KMS-11 (cell line): Measurements from ENCODE around the gene IGSF11.

ENCODE experiments used
- H2AFZ ChIP-seq: fragments of 200-600 bp; sonication (generic); 2 replicates; pipeline ENCODE4 v1.6.1; 2016; ENCODE audit warnings: antibody characterized with exemption, mixed run types, low read depth
- H3K27ac ChIP-seq: fragments of 200-600 bp; sonication (generic); 2 replicates; pipeline ENCODE4 v1.6.1; 2016; ENCODE audit warnings: mild to moderate bottlenecking, mixed run types
- H3K27me3 ChIP-seq: fragments of 200-600 bp; sonication (generic); 2 replicates; pipeline ENCODE4 v1.6.1; 2017; ENCODE audit warnings: mild to moderate bottlenecking, low read depth, mixed run types, moderate library complexity; ENCODE audit not compliant: insufficient read depth
- H3K36me3 ChIP-seq: fragments of 200-600 bp; sonication (generic); 2 replicates; pipeline ENCODE4 v1.6.1; 2017; ENCODE audit warnings: mild to moderate bottlenecking, mixed run types; ENCODE audit not compliant: insufficient read depth
- H3K4me1 ChIP-seq: fragments of 200-600 bp; sonication (generic); 2 replicates; pipeline ENCODE4 v1.6.1; 2016; ENCODE audit warnings: mild to moderate bottlenecking, low read depth, mixed run types; ENCODE audit not compliant: poor library complexity, severe bottlenecking
- H3K4me2 ChIP-seq: fragments of 200-600 bp; sonication (generic); 2 replicates; pipeline ENCODE4 v1.7.0; 2016; ENCODE audit warnings: mild to moderate bottlenecking, mixed run types
- H3K4me3 ChIP-seq: fragments of 200-600 bp; sonication (generic); IDR thresholded peaks from 2 replicates; pipeline ENCODE4 v1.6.1; 2017; ENCODE audit warnings: low read depth, low read length, mixed read lengths; ENCODE audit not compliant: insufficient read depth
- H3K79me2 ChIP-seq: fragments of 200-600 bp; sonication (generic); 2 replicates; pipeline ENCODE4 v1.6.1; 2016; ENCODE audit warnings: low read depth, mixed run types; ENCODE audit not compliant: insufficient read depth
- H3K9ac ChIP-seq: fragments of 200-600 bp; sonication (generic); 2 replicates; pipeline ENCODE4 v1.6.1; 2016; ENCODE audit warnings: mild to moderate bottlenecking, mixed run types
- H4K20me1 ChIP-seq: fragments of 200-600 bp; sonication (generic); 2 replicates; pipeline ENCODE4 v1.6.1; 2016; ENCODE audit warnings: mild to moderate bottlenecking, mixed run types; ENCODE audit not compliant: insufficient read depth
- TF ChIP-seq, protein P1 (sequence below): fragments of 200-600 bp; sonication (generic); conservative IDR thresholded peaks from 2 replicates; pipeline ENCODE4 v1.6.1; 2017; ENCODE audit warnings: low read depth, mild to moderate bottlenecking, antibody characterized with exemption, low read length, moderate library complexity, mixed read lengths

Gene IGSF11

DNA sequence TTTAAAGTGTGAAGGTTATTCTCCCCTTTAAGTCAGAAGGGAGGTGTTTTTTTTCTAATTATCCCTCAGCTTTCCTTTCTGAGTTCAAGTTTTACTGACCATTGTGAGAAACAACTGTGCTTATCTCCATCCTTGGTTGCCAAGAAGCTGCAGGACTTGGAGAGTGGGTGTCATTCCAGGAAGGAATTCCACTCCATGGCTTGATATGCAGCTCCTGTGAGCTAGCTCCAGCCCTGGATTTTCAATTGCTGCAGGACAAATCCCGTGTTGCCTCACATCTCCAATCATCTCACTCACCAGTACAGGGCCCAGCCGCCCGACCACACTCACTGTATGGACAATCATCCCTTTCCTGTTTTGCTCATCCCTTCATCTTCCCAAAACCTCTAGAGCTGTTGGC lies 122.5 kb downstream of the IGSF11 start:
- Histone ChIP-seq H3K9ac (no peak overlapping the region), H2AFZ (no peak overlapping the region), H3K4me1 (peaks cover 14% of the 10 kb centered on the region), H3K79me2 (no peaks in the 10 kb centered on the region), H3K4me3 (no peak overlapping the region), H4K20me1 (no peaks in the 10 kb centered on the region), H3K36me3 (no peaks in the 10 kb centered on the region), H3K27ac (no peak overlapping the region), H3K27me3 (no peaks in the 10 kb centered on the region), H3K4me2 (no peak overlapping the region)
- TF ChIP-seq, protein P1, sequence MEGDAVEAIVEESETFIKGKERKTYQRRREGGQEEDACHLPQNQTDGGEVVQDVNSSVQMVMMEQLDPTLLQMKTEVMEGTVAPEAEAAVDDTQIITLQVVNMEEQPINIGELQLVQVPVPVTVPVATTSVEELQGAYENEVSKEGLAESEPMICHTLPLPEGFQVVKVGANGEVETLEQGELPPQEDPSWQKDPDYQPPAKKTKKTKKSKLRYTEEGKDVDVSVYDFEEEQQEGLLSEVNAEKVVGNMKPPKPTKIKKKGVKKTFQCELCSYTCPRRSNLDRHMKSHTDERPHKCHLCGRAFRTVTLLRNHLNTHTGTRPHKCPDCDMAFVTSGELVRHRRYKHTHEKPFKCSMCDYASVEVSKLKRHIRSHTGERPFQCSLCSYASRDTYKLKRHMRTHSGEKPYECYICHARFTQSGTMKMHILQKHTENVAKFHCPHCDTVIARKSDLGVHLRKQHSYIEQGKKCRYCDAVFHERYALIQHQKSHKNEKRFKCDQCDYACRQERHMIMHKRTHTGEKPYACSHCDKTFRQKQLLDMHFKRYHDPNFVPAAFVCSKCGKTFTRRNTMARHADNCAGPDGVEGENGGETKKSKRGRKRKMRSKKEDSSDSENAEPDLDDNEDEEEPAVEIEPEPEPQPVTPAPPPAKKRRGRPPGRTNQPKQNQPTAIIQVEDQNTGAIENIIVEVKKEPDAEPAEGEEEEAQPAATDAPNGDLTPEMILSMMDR = no peak

DNA sequence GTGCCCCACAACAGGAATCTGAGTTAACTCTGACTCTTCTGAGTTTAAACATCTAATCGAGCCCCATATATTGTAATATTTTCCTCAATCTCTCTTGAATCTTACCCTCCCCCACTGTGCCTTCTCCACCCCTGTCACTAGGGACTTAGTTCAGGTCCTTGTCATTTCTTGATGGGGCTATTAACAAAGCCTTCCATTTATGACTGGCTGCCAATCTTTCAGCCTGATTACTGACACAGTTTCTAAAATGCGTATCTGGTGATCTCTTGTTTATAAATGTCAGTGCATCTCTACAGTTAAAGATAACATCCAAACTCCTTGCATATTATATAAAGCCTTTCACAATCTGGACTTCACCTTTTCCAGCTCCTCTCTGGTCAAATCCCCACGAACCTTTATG lies 124.3 kb downstream of the IGSF11 start:
- Histone ChIP-seq H4K20me1 (no peaks in the 10 kb centered on the region), H3K4me1 (peaks cover 14% of the 10 kb centered on the region), H3K9ac (no peak overlapping the region), H3K79me2 (no peaks in the 10 kb centered on the region), H3K27me3 (no peaks in the 10 kb centered on the region), H3K27ac (no peak overlapping the region), H3K4me3 (no peak overlapping the region), H3K4me2 (no peak overlapping the region), H2AFZ (no peak overlapping the region), H3K36me3 (no peaks in the 10 kb centered on the region)
- TF ChIP-seq, protein P1 = no peak

DNA sequence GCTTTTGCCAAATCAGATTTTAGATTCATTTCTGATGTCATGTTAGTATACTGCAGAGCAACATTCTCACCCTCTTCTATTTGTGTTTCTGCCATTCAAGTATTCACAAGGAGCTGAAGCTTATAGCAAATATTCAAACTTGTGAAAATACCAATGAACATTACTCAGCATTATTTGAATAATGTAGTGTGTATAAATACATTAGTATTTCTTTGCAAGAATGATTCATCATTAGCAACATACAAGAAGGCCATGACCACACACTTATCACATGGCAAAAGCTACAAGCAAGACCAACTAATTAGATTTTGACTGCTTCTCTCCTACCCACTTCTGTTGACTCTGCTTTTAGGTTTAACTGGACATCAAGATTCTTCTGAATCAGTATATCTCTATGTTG lies 124.9 kb downstream of the IGSF11 start:
- Histone ChIP-seq H3K27me3 (no peaks in the 10 kb centered on the region), H3K36me3 (no peaks in the 10 kb centered on the region), H2AFZ (no peak overlapping the region), H3K79me2 (no peaks in the 10 kb centered on the region), H3K4me3 (no peak overlapping the region), H3K4me1 (peaks cover 14% of the 10 kb centered on the region), H3K4me2 (no peak overlapping the region), H3K9ac (no peak overlapping the region), H3K27ac (no peak overlapping the region), H4K20me1 (no peaks in the 10 kb centered on the region)
- TF ChIP-seq, protein P1 = no peak

DNA sequence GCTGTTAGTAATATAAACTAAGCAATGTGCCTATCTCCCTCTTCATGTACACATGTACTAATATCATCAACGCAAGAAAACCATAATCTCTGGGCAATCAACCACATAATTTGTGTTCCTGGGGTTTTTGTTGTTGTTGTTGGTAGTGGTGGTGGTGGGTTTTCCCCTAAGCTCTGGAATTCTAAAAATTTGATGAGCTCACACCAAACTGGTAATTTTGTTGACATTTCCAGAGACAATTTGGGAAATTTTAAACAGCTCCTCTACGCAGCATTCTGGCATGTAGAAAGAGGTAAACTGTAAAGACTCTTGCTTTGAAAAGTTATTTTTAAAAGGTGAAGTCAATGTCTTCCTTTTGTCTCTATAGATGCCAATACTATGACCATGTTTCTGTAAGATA lies 126.7 kb downstream of the IGSF11 start:
- Histone ChIP-seq H3K4me2 (peak overlapping the region; percentile 41), H3K27ac (no peak overlapping the region), H3K36me3 (no peaks in the 10 kb centered on the region), H3K79me2 (no peaks in the 10 kb centered on the region), H3K4me1 (peaks cover 14% of the 10 kb centered on the region), H2AFZ (no peak overlapping the region), H3K9ac (no peak overlapping the region), H3K27me3 (no peaks in the 10 kb centered on the region), H4K20me1 (no peaks in the 10 kb centered on the region), H3K4me3 (no peak overlapping the region)
- TF ChIP-seq, protein P1 = no peak
